ENCODE data around the gene PRSS21.

The PRSS21 gene

GRCh38 chr16:2784358-2785100 is 32.5 kb upstream of the PRSS21 start:
- in situ Hi-C loops (cut with HindIII; ENCODE audit: low pct_ligation_motif_present, low sequenced_read_pairs), result no loop called here
- H3K27me3 ChIP-seq (replicated peaks), result peaks cover 32% of the 10 kb centered on the region
- no peak overlapping the region for H3K4me3 ChIP-seq (ENCODE audit: low read depth, low read length)
- H3K27ac ChIP-seq, result no peak overlapping the region
- no peak for DNase-seq
- no peak for TF ChIP-seq CTCF (IDR thresholded peaks at IDR 0.05; ENCODE audit: low read depth, low read length, missing control alignments)
- H3K36me3 ChIP-seq (replicated peaks), result no peaks in the 10 kb centered on the region

GRCh38 chr16:2785101-2785991 is 31.7 kb upstream of the PRSS21 start:
- peak; percentile 24 for TF ChIP-seq CTCF (IDR thresholded peaks at IDR 0.05; ENCODE audit: low read depth, low read length, missing control alignments)
- in situ Hi-C loops (cut with HindIII; ENCODE audit: low pct_ligation_motif_present, low sequenced_read_pairs), result no loop called here
- Histone ChIP-seq H3K36me3 (replicated peaks) (no peaks in the 10 kb centered on the region), H3K27me3 (replicated peaks) (peaks cover 38% of the 10 kb centered on the region), H3K27ac (no peak overlapping the region), H3K4me3 (ENCODE audit: low read depth, low read length) (no peak overlapping the region)
- no peak for DNase-seq

- in situ Hi-C loops (cut with HindIII; ENCODE audit: low pct_ligation_motif_present, low sequenced_read_pairs), result no loop called here
- no peak overlapping the region for H3K4me3 ChIP-seq (ENCODE audit: low read depth, low read length)
- no peaks in the 10 kb centered on the region for H3K36me3 ChIP-seq (replicated peaks)
- no peak overlapping the region for H3K27ac ChIP-seq
- peaks cover 47% of the 10 kb centered on the region for H3K27me3 ChIP-seq (replicated peaks)
- no peak for TF ChIP-seq CTCF (IDR thresholded peaks at IDR 0.05; ENCODE audit: low read depth, low read length, missing control alignments)
- DNase-seq, result no peak
Observed at GRCh38 chr16:2786061-2786825, 30.8 kb upstream of the PRSS21 start.

GRCh38 chr16:2786826-2787151 is 30.2 kb upstream of the PRSS21 start:
- no peaks in the 10 kb centered on the region for H3K36me3 ChIP-seq (replicated peaks)
- H3K27ac ChIP-seq, result no peak overlapping the region
- H3K27me3 ChIP-seq (replicated peaks), result peaks cover 47% of the 10 kb centered on the region
- no peak for DNase-seq
- H3K4me3 ChIP-seq (ENCODE audit: low read depth, low read length), result no peak overlapping the region
- in situ Hi-C loops (cut with HindIII; ENCODE audit: low pct_ligation_motif_present, low sequenced_read_pairs), result no loop called here
- TF ChIP-seq CTCF (IDR thresholded peaks at IDR 0.05; ENCODE audit: low read depth, low read length, missing control alignments), result no peak

GRCh38 chr16:2787406-2787805 is 29.6 kb upstream of the PRSS21 start, which contains the start of gene PRSS33:
Gene PRSS33 (minus strand): TSS chr16:2787560. CDS start chr16:2786547, 1,013 bp downstream.
- no peak for TF ChIP-seq CTCF (IDR thresholded peaks at IDR 0.05; ENCODE audit: low read depth, low read length, missing control alignments)
- H3K27me3 ChIP-seq (replicated peaks), result peaks cover 47% of the 10 kb centered on the region
- in situ Hi-C loops (cut with HindIII; ENCODE audit: low pct_ligation_motif_present, low sequenced_read_pairs), result no loop called here
- H3K4me3 ChIP-seq (ENCODE audit: low read depth, low read length), result no peak within 1 kb of the TSS
- H3K27ac ChIP-seq, result no peak within 1 kb of the TSS
- DNase-seq, result no peak
- H3K36me3 ChIP-seq (replicated peaks), result no peaks in the 10 kb centered on the region

All from brain microvascular endothelial cell (primary cell).